GM19452 (cell line): ENCODE measurements around the gene DERA.
"Not testable (repeated sequence)": the region's sequence is repeated elsewhere in the genome, so short reads cannot be mapped to it uniquely, and the experiment has no call there.

Source experiments
- ATAC-seq: cut with Tn5 transposase; IDR thresholded peaks from one replicate; pipeline ENCODE4 v1.9.1; 2021; ENCODE audit not compliant: unreplicated experiment

DERA gene

GRCh38 chr12:15899282-15899870 is 11.8 kb upstream of the DERA start:
- no peak for ATAC-seq

DNA sequence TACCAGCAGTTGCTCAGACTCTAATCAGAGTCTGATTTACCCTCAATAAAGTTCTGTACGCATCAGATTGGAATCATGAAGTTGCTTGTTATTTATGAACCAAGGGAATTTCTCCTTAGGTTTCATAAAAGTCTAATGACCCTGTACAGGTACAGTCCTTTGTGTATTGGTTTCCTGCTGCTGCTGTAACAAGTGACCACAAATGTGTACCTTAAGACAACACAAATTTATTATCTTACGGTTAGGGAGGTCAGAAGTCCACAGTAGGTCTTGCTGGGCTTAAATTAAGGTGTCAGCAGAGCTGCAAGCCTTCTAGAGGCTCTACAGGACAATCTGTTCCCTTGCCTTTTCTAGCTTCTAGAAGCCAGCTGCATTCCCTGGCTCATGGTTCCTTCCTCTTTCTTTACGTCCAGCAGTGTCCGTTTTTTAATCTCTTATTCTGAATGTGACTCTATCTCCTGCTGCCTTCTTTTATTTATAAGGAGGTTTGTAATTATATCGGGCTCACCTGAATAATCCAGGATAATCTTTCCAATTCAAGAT is 6.7 kb upstream of the DERA start:
- no peak for ATAC-seq

GRCh38 chr12:15910468-15910863 is 666 bp upstream of the DERA start:
- no peak for ATAC-seq

DNA sequence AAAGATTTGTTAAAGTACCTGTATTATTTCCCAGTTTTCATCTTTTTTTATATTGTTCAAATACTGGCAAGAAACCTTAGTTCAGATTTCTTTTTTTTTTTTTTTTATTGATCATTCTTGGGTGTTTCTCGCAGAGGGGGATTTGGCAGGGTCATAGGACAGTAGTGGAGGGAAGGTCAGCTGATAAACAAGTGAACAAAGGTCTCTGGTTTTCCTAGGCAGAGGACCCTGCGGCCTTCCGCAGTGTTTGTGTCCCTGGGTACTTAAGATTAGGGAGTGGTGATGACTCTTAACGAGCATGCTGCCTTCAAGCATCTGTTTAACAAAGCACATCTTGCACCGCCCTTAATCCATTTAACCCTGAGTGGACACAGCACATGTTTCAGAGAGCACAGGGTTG is 799 bp downstream of the DERA start:
- not testable (repeated sequence) for ATAC-seq

DNA sequence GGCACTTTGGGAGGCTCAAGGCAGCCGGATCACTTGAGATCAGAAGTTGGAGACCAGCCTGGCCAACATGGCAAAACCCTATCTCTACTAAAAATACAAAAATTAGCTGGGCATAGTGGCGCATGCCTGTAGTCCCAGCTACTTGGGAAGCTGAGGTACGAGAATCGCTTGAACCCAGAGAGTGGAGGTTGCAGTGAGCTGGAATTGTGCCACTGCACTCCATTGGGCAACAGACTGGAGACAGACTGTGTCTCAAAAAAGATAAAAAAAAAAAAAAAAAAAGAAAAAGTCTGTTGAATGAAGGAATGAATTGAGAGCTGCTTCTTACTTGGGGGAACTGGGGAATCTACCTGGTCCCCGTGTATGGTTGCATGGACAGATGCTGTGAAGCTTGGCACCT is 3.0 kb downstream of the DERA start:
- not testable (repeated sequence) for ATAC-seq

GRCh38 chr12:15918066-15918465 is 6.9 kb downstream of the DERA start:
- no peak for ATAC-seq

- ATAC-seq: no peak
These were observed 8.3 kb downstream of the DERA start for GRCh38 chr12:15919418-15919817.

DNA sequence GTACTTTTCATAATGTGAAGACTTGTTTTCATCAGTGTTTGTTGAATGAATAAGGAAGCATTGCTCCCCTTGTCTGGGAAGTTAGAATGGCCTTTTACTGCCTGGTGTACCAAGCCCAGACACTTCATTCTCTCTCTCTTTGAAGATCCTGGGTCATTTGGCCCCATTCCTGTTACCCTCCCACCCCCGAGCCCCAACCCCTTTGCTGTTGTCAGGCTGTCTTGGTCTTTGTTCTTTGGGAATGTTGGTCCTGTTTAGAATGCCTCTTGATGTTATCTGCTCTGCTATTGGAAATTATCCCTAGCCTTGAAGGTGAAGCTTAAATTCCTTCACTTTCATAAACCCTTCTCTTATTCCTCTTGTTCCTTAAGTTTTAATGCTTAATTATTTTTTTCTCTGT is 13.8 kb downstream of the DERA start:
- ATAC-seq: no peak

DNA sequence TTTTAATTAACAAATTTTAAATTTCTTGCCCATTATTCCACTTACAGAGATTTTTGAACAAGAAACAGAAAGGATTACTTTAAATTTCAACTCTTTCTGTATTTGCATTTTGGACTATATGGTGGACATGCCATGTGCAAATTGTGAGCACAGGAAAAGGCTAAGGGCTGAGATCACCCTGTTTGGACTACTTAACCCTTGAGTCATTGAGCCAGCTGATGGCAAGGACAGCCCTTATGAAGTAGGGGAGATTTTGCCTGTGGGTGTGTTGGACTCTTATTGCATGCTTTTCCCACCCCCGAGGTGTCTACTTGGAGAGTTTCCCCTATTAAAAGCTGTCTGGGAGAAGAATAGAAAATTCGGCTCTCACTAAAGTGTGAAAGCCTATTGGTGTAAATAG is 17.2 kb downstream of the DERA start:
- ATAC-seq: no peak

GRCh38 chr12:15928870-15929571 is 17.9 kb downstream of the DERA start:
- no peak for ATAC-seq

DNA sequence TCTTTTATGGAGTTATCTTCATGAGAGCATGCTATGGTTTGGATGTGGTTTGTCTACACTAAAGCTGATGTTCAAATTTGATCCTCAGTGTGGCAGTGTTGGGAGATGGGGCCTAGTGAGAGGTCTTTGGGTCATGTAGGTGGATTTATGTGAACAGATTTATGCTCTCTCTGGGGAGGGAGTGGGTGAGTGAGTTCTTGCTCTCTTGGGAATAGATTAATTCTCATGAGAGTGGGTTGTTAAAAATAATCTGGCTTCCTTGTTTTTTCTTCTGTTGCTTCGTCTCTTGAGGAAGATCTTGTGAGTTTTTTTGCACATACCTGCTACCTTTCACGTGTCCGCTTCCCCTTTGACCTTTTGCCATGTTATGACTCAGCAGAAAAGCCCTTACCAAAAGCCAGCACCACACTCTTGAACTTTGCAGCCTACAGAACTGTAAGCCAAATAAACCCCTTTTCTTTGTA is 20.5 kb downstream of the DERA start:
- ATAC-seq: no peak

GRCh38 chr12:15932327-15932726 is 21.2 kb downstream of the DERA start:
- no peak for ATAC-seq

DNA sequence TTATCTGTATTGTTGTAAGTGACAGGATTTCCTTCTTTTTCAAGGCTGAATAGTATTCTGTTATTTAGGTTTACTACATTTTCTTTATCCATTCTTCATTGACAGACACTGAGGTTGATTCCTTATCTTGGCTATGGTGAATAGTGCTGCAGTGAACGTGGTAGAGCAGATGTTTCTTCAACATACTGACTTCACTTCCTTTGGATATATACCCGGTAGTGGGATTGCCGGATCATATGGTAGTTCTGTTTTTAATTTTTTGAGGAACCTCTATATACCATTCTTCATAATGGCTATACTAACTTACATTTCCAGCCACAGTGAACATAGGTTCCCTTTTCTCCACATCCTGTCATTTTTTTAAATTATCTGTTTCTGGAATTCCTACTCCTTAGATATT is 21.8 kb downstream of the DERA start:
- ATAC-seq: no peak

GRCh38 chr12:15933751-15934150 is 22.6 kb downstream of the DERA start:
- no peak for ATAC-seq

- ATAC-seq: no peak
These were observed 25.6 kb downstream of the DERA start for GRCh38 chr12:15936751-15937150.

DNA sequence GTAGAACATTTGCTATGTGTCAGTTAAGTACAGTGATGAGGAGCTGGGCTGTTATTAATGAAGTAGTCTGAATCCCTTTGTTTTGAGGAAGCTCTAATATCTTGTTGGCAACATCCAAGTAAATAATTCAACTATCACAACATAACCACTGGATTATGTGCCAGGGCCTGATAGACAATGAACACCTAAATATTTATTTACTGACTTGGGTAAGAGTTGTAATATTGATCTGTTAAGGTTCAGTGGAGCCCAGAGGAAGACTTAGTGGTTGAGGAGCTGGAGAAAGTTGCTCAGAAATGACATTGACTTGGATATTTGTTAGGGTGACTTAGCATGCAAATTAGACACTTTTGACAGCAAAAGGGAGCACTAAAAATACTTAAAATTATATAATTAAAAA is 26.8 kb downstream of the DERA start:
- no peak for ATAC-seq

GRCh38 chr12:15939111-15939510 is 28.0 kb downstream of the DERA start:
- no peak for ATAC-seq

- ATAC-seq: no peak
These were observed 31.3 kb downstream of the DERA start for GRCh38 chr12:15942475-15942874.

DNA sequence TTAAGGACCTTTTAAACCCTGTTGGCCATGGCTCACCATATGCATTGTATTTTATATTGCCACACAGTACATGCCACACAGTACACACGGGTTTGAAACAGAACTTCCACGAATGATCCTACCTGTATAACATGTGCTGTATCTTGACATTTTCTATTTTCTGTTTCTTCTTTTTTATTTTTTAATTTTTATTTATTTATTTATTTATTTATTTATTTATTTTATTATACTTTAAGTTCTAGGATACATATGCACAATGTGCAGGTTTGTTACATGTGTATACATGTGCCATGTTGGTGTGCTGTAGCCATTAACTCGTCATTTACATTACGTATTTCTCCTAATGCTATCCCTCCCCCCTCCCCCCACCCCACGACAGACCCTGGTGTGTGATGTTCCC is 32.4 kb downstream of the DERA start:
- ATAC-seq: not testable (repeated sequence)

DNA sequence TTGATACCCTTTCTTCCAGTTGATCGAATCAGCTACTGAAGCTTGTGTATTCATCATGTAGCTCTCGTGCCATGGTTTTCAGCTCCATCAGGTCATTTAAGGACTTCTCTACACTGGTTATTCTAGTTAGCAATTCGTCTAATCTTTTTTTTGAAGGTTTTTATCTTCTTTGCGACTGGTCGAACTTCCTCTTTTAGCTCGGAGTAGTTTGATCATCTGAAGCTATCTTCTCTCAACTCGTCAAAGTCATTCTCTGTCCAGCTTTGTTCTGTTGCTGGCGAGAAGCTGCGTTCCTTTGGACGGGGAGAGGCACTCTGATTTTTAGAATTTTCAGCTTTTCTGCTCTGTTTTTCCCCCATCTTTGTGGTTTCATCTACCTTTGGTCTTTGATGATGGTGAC is 37.3 kb downstream of the DERA start:
- ATAC-seq: not testable (repeated sequence)

- no peak for ATAC-seq
These were observed 44.1 kb downstream of the DERA start for GRCh38 chr12:15955281-15955680.

DNA sequence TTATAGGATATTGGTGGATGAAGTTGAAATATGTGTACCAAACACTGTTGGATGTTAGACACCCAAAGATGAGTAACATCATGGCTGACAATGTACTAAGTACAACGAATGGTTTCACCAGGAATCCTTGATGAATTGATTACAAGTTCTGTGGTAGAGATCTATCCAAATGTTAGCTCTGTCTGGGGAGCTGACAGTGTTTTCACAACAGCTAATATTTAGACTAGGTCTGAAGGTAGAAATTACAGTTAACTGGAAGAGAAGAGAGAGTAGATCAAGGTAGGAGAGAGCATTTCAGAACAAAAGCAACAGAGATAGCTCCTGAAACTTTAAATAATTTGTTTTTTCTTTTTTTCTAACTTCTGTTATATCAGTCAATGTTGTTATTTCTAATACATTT is 44.9 kb downstream of the DERA start:
- ATAC-seq: no peak
